B cell (primary cell): ENCODE results near the gene EPHB1. TPM values are rescaled to one million over a fixed set of nuclear protein-coding genes. Genes with fewer than 3 reads are reported as not detected.

Source experiments
- ATAC-seq: fragments of 200-7000 bp; cut with Tn5 transposase; one replicate; pipeline ENCODE4 v1.10.0; 2021; ENCODE audit warnings: low read depth, mild to moderate bottlenecking, moderate number of reproducible peaks, moderate library complexity
- CTCF ChIA-PET: fragments of 350-600 bp; sonication (Branson Sonifier 250); formaldehyde crosslinking; loops from one replicate; lab custom pipeline; 2021; ENCODE audit warnings: antibody characterized with exemption, inconsistent platforms; lab: Charles Lee
- POLR2A ChIA-PET: fragments of 350-600 bp; sonication (Branson Sonifier 250); formaldehyde crosslinking; loops from one replicate; lab custom pipeline; 2021; ENCODE audit warnings: antibody characterized with exemption; lab: Charles Lee
- DNase-seq: peaks from one replicate; pipeline ENCODE4 v3.0.0; 2013
- H2AFZ ChIP-seq: 2 replicates; pipeline ENCODE4 v1.6.1; 2012; ENCODE audit warnings: mild to moderate bottlenecking, low read depth, low read length; ENCODE audit not compliant: insufficient read depth, poor library complexity, severe bottlenecking
- H3K27ac ChIP-seq, 2 donors: 1 replicate in 1 of 2; 2 replicates in 1 of 2; pipeline ENCODE4 v1.5.1; 2012 to 2013; ENCODE audit warnings: low read length in 2 of 2, mild to moderate bottlenecking in 2 of 2, moderate library complexity in 1 of 2
- H3K27me3 ChIP-seq, 4 experiments: fragments of 200-600 bp in 1 of 4; sonication (generic) in 1 of 4; replicated peaks in 1 of 4; 1 replicate in 2 of 4; 2 replicates in 2 of 4; pipeline versions ENCODE4 v1.6.1 to v1.7.0; 2013 to 2016; ENCODE audit warnings: low read length in 3 of 4, mild to moderate bottlenecking in 2 of 4, mixed read lengths in 1 of 4, moderate library complexity in 1 of 4; ENCODE audit not compliant: insufficient read depth in 4 of 4, control insufficient read depth in 3 of 4; ENCODE audit errors: control extremely low read depth in 1 of 4
- H3K36me3 ChIP-seq, 2 experiments: replicated peaks in 1 of 2; 1 replicate in 1 of 2; 2 replicates in 1 of 2; pipeline versions ENCODE4 v1.6.1 to v1.7.1; 2013; ENCODE audit warnings: low read length in 1 of 2; ENCODE audit not compliant: insufficient read depth in 2 of 2, control insufficient read depth in 1 of 2; ENCODE audit errors: control extremely low read depth in 1 of 2, extremely low read depth in 1 of 2
- H3K4me1 ChIP-seq, 2 donors: fragments of 200-600 bp in 1 of 2; sonication (generic) in 1 of 2; 1 replicate in 1 of 2; 2 replicates in 1 of 2; pipeline versions ENCODE4 v1.5.1 to v1.6.1; 2013 to 2017; ENCODE audit warnings: low read length in 2 of 2; ENCODE audit not compliant: control insufficient read depth in 2 of 2, insufficient read depth in 2 of 2
- H3K4me2 ChIP-seq: replicated peaks from 2 replicates; pipeline ENCODE3; 2012; ENCODE audit warnings: mild to moderate bottlenecking, low read depth, low read length; ENCODE audit not compliant: poor library complexity, severe bottlenecking
- H3K4me3 ChIP-seq, 5 experiments: fragments of 200-600 bp in 1 of 5; sonication (generic) in 1 of 5; 1 replicate in 3 of 5; 2 replicates in 2 of 5; pipeline versions ENCODE4 v1.5.1 to v1.7.0; 2011 to 2016; ENCODE audit warnings: low read length in 4 of 5, mild to moderate bottlenecking in 4 of 5, low read depth in 2 of 5, control low read depth in 1 of 5, moderate library complexity in 1 of 5; ENCODE audit not compliant: insufficient read depth in 1 of 5; ENCODE audit errors: control extremely low read depth in 1 of 5, extremely low read depth in 1 of 5
- H3K79me2 ChIP-seq: fragments of 200-600 bp; sonication (generic); one replicate; pipeline ENCODE4 v1.6.0; 2016; ENCODE audit warnings: low read length; ENCODE audit not compliant: control insufficient read depth, insufficient read depth
- H3K9ac ChIP-seq: fragments of 200-600 bp; sonication (generic); 2 replicates; pipeline ENCODE4 v1.6.1; 2017; ENCODE audit warnings: mild to moderate bottlenecking, low read length, moderate library complexity
- H3K9me3 ChIP-seq, 3 donors: one replicate each; pipeline versions ENCODE4 v1.6.1 to v1.7.1; 2013; ENCODE audit warnings: low read length in 2 of 3; ENCODE audit not compliant: control insufficient read depth in 2 of 3, insufficient read depth in 1 of 3; ENCODE audit errors: control extremely low read depth in 1 of 3
- H4K20me1 ChIP-seq: 2 replicates; pipeline ENCODE4 v1.6.0; 2012; ENCODE audit warnings: mild to moderate bottlenecking, low read length; ENCODE audit not compliant: insufficient read depth, control insufficient read depth, poor library complexity, severe bottlenecking
- H3K27ac Mint-ChIP-seq: one replicate; pipeline ENCODE4 v1.8.0; 2021; ENCODE audit warnings: mixed read lengths
- H3K27me3 Mint-ChIP-seq: one replicate; pipeline ENCODE4 v1.8.0; 2021; ENCODE audit warnings: mixed read lengths
- H3K4me1 Mint-ChIP-seq: one replicate; pipeline ENCODE4 v1.8.0; 2021; ENCODE audit warnings: mixed read lengths
- H3K4me3 Mint-ChIP-seq: one replicate; pipeline ENCODE4 v1.8.0; 2021; ENCODE audit warnings: mixed read lengths
- H3K9me3 Mint-ChIP-seq: one replicate; pipeline ENCODE4 v1.8.0; 2022; ENCODE audit warnings: mixed read lengths; ENCODE audit not compliant: insufficient read depth
- CTCF ChIP-seq: fragments of 200-600 bp; IDR thresholded peaks from one replicate; pipeline ENCODE4 v1.8.0; 2022; ENCODE audit warnings: antibody characterized with exemption, mild to moderate bottlenecking
- EZH2 ChIP-seq: IDR thresholded peaks from 2 replicates; pipeline ENCODE4 v1.6.1; 2012; ENCODE audit warnings: borderline replicate concordance, low read depth, mild to moderate bottlenecking, moderate library complexity, low read length; ENCODE audit not compliant: insufficient read depth, poor library complexity, severe bottlenecking
- WGBS: methylation state at CpG from one replicate; pipeline ENCODE4 v1.1.5; 2013; ENCODE audit warnings: missing lambda C conversion rate; ENCODE audit not compliant: insufficient coverage; 5-methylcytosine and 5-hydroxymethylcytosine counted together
- intact Hi-C: fragments of 100-400 bp; cut with micrococcal nuclease; formaldehyde crosslinking; loops from one replicate; pipeline ENCODE4 v1.10.0; 2022
- polyA plus RNA-seq: library from polyadenylated mRNA; depleted of rRNA; stranded (reverse); fragments of >200 nt; gene quantifications from 2 replicates; pipeline ENCODE4 v1.2.3, GENCODE V29; 2012
- total RNA-seq, 2 donors: library from RNA; stranded (reverse); fragments of 120-200 nt in 1 of 2; gene quantifications; 1 replicate in 1 of 2; 2 replicates in 1 of 2; pipeline versions ENCODE4 v1.2.3 to v1.2.4, GENCODE V29; 2013 to 2022

The EPHB1 gene
- total and polyA plus RNA-seq, 2 donors (not counting 1 experiment from before 2014, with no cell fraction given) = 0.01 TPM; not detected in 1

GRCh38 chr3:134751831-134752230, 43.2 kb upstream of the EPHB1 start:
- Histone ChIP-seq H3K36me3 (no peaks in the 10 kb centered on the region), H3K4me3 (no peak overlapping the region), H3K4me2 (no peak overlapping the region), H3K79me2 (no peaks in the 10 kb centered on the region), H2AFZ (no peak overlapping the region), H4K20me1 (no peaks in the 10 kb centered on the region), H3K9ac (no peak overlapping the region), H3K27me3 (no peaks in the 10 kb centered on the region), H3K27ac (no peak overlapping the region), H3K4me1 (no peaks in the 10 kb centered on the region), H3K9me3 (peaks cover 0 to 4% (median 0%) of the 10 kb centered on the region in 3 donors)
- Mint-ChIP-seq H3K27me3 (peaks cover 10% of the 10 kb centered on the region), H3K4me1 (no peaks in the 10 kb centered on the region), H3K27ac (no peak overlapping the region), H3K4me3 (no peak overlapping the region), H3K9me3 (no peaks in the 10 kb centered on the region)
- ATAC-seq (no peak), DNase-seq (no peak)
- WGBS = 70% methylated on average over 2 of the region's 2 CpGs
- intact Hi-C loops = no loop called here
- ChIA-PET CTCF (no interaction called here), POLR2A (no interaction called here)
- TF ChIP-seq EZH2 = no peak
- no peak for TF ChIP-seq CTCF

- CTCF ChIA-PET = no interaction called here
- Histone ChIP-seq H2AFZ (no peak overlapping the region), H3K4me2 (no peak overlapping the region), H3K27me3 (no peaks in the 10 kb centered on the region), H4K20me1 (no peaks in the 10 kb centered on the region), H3K9me3 (peaks cover 0 to 4% (median 0%) of the 10 kb centered on the region in 3 donors), H3K4me1 (no peaks in the 10 kb centered on the region), H3K27ac (no peak overlapping the region), H3K4me3 (no peak overlapping the region), H3K9ac (no peak overlapping the region), H3K36me3 (no peaks in the 10 kb centered on the region), H3K79me2 (no peaks in the 10 kb centered on the region)
- Mint-ChIP-seq H3K4me3 (no peak overlapping the region), H3K27me3 (peaks cover 17% of the 10 kb centered on the region), H3K9me3 (no peaks in the 10 kb centered on the region), H3K27ac (no peak overlapping the region), H3K4me1 (no peaks in the 10 kb centered on the region)
- intact Hi-C loops = no loop called here
- DNase-seq (no peak), ATAC-seq (no peak)
- POLR2A ChIA-PET = no interaction called here
- TF ChIP-seq EZH2 = no peak
- no peak for TF ChIP-seq CTCF
- WGBS = 75% methylated on average over 9 of the region's 9 CpGs
These were observed 42.1 kb upstream of the EPHB1 start for GRCh38 chr3:134752761-134753461.
